ENCODE data around the gene STAB2.

GRCh38 chr12:103782399-103782798, 195.3 kb downstream of the STAB2 start:
- TF ChIP-seq, protein P1, sequence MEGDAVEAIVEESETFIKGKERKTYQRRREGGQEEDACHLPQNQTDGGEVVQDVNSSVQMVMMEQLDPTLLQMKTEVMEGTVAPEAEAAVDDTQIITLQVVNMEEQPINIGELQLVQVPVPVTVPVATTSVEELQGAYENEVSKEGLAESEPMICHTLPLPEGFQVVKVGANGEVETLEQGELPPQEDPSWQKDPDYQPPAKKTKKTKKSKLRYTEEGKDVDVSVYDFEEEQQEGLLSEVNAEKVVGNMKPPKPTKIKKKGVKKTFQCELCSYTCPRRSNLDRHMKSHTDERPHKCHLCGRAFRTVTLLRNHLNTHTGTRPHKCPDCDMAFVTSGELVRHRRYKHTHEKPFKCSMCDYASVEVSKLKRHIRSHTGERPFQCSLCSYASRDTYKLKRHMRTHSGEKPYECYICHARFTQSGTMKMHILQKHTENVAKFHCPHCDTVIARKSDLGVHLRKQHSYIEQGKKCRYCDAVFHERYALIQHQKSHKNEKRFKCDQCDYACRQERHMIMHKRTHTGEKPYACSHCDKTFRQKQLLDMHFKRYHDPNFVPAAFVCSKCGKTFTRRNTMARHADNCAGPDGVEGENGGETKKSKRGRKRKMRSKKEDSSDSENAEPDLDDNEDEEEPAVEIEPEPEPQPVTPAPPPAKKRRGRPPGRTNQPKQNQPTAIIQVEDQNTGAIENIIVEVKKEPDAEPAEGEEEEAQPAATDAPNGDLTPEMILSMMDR (IDR thresholded peaks at IDR 0.05), result no peak
- no peak for TF ChIP-seq EZH2 (IDR thresholded peaks at IDR 0.05; ENCODE audit: borderline replicate concordance, insufficient read depth, low read depth, low read length, poor library complexity, severe bottlenecking)
